Trophoblast cell (in vitro differentiated cells and primary cell): ENCODE results near the gene HEMK1.

ENCODE experiments used
- DNase-seq, 2 donors: peaks; one replicate each; pipeline ENCODE4 v3.0.0-alpha.2; 2016
- H2AFZ ChIP-seq: 2 replicates; pipeline ENCODE4 v1.6.1; 2013; ENCODE audit warnings: low read length, moderate library complexity, mild to moderate bottlenecking; ENCODE audit not compliant: insufficient read depth, poor library complexity
- H2AK5ac ChIP-seq: 2 replicates; pipeline ENCODE4 v1.6.1; 2013; ENCODE audit warnings: mild to moderate bottlenecking, low read length
- H2BK120ac ChIP-seq: 2 replicates; pipeline ENCODE4 v1.6.1; 2013; ENCODE audit warnings: low read length, mild to moderate bottlenecking, moderate library complexity; ENCODE audit not compliant: insufficient read depth, poor library complexity
- H2BK12ac ChIP-seq: 2 replicates; pipeline ENCODE4 v1.6.1; 2013; ENCODE audit warnings: mild to moderate bottlenecking, low read length, moderate library complexity
- H2BK5ac ChIP-seq: 2 replicates; pipeline ENCODE4 v1.6.1; 2013; ENCODE audit warnings: low read length, low read depth, moderate library complexity, mild to moderate bottlenecking; ENCODE audit not compliant: poor library complexity
- H3K14ac ChIP-seq: 2 replicates; pipeline ENCODE4 v1.6.1; 2013; ENCODE audit warnings: mild to moderate bottlenecking, low read length
- H3K18ac ChIP-seq: 2 replicates; pipeline ENCODE4 v1.6.1; 2013; ENCODE audit warnings: mild to moderate bottlenecking, low read length
- H3K23ac ChIP-seq: 2 replicates; pipeline ENCODE4 v1.6.1; 2013; ENCODE audit warnings: low read length
- H3K27ac ChIP-seq: 2 replicates; pipeline ENCODE4 v1.5.1; 2013; ENCODE audit warnings: low read depth, mild to moderate bottlenecking, inconsistent platforms, low read length, moderate library complexity
- H3K27me3 ChIP-seq: 2 replicates; pipeline ENCODE4 v1.6.1; 2013; ENCODE audit warnings: inconsistent platforms, mild to moderate bottlenecking, low read length, moderate library complexity; ENCODE audit not compliant: insufficient read depth
- H3K36me3 ChIP-seq, 2 experiments: 1 replicate in 1 of 2; 2 replicates in 1 of 2; pipeline ENCODE4 v1.6.1; 2013; ENCODE audit warnings: low read length in 2 of 2, mild to moderate bottlenecking in 2 of 2, moderate library complexity in 1 of 2; ENCODE audit not compliant: insufficient read depth in 2 of 2, control insufficient read depth in 1 of 2
- H3K4ac ChIP-seq: 2 replicates; pipeline ENCODE4 v1.6.1; 2013; ENCODE audit warnings: low read depth, mild to moderate bottlenecking, low read length, moderate library complexity
- H3K4me1 ChIP-seq, 2 experiments: 1 replicate in 1 of 2; 2 replicates in 1 of 2; pipeline ENCODE4 v1.6.1; 2013; ENCODE audit warnings: low read length in 2 of 2, mild to moderate bottlenecking in 2 of 2, moderate library complexity in 1 of 2; ENCODE audit not compliant: insufficient read depth in 2 of 2, control insufficient read depth in 1 of 2
- H3K4me2 ChIP-seq: 2 replicates; pipeline ENCODE4 v1.6.1; 2013; ENCODE audit warnings: inconsistent platforms, mild to moderate bottlenecking, low read length, moderate library complexity
- H3K4me3 ChIP-seq: 2 replicates; pipeline ENCODE4 v1.5.1; 2013; ENCODE audit warnings: mild to moderate bottlenecking, low read depth, low read length, inconsistent platforms
- H3K79me1 ChIP-seq: one replicate; pipeline ENCODE4 v1.6.1; 2013; ENCODE audit warnings: low read length
- H3K79me2 ChIP-seq: 2 replicates; pipeline ENCODE4 v1.6.1; 2013; ENCODE audit warnings: low read length, mild to moderate bottlenecking; ENCODE audit not compliant: control insufficient read depth, insufficient read depth, poor library complexity
- H3K9ac ChIP-seq: 2 replicates; pipeline ENCODE4 v1.6.1; 2013; ENCODE audit warnings: mild to moderate bottlenecking, low read length
- H3K9me3 ChIP-seq: 2 replicates; pipeline ENCODE4 v1.6.1; 2013; ENCODE audit warnings: low read depth, mild to moderate bottlenecking, control low read depth, inconsistent platforms, low read length; ENCODE audit not compliant: insufficient read depth
- H4K12ac ChIP-seq: 2 replicates; pipeline ENCODE4 v1.6.1; 2013; ENCODE audit warnings: low read depth, mild to moderate bottlenecking, low read length, moderate library complexity
- H4K8ac ChIP-seq: 2 replicates; pipeline ENCODE4 v1.6.1; 2013; ENCODE audit warnings: low read depth, mild to moderate bottlenecking, low read length, moderate library complexity
- H4K91ac ChIP-seq: one replicate; pipeline ENCODE4 v1.6.1; 2013; ENCODE audit warnings: low read depth, mild to moderate bottlenecking, low read length, moderate library complexity
- WGBS: extraction: QIAGEN DNeasy Blood & Tissue Kit; methylation state at CpG from one replicate; pipeline ENCODE4 v1.1.7; 2013; ENCODE audit warnings: missing lambda C conversion rate; ENCODE audit not compliant: insufficient read length, insufficient coverage; ENCODE audit errors: extremely low coverage; 5-methylcytosine and 5-hydroxymethylcytosine counted together

Gene HEMK1

DNA sequence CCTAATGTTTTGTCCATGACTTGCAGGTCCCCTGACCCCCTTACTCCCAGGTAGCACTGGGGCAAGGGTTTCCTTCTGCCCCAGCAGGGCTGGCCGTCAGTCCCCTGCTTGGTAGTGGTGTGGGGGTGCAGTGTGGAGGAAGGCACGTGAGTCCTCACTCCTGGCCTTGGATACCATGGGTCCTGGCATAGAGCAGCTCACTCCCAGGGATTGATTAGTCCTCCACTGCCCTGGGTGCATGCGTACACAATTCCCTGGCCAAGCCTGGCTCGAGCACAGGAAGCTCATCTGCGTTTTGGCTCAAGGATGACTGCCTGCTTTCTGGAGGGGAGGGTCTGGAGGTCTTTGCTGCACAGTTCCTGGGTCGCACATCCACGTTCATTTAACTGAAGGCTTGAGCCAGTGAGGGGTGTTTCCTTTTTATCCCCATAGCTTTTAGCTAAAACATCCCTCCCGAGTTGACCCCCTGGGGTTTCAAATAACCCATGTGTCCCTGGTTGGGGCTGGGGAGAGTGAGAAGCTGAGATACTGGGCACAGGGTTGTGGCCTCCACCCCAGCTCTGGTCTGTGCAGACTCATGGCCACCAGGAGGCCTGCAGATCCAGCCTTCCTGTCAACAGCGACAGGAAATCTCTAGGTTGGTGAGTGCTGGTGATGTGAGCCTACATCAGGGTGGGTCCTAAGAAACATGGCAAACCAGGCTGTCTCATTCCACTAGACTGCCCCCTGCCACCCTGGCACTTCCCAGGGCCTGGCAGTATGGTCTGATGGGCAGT, 11.5 kb downstream of the HEMK1 start:
- Histone ChIP-seq H3K4me3 (no peak overlapping the region), H4K12ac (no peak overlapping the region), H3K4me2 (no peak overlapping the region), H3K9me3 (no peaks in the 10 kb centered on the region), H3K27me3 (no peaks in the 10 kb centered on the region), H2BK120ac (no peak overlapping the region), H3K23ac (no peak overlapping the region), H2AFZ (no peak overlapping the region), H3K9ac (no peak overlapping the region), H4K8ac (no peak overlapping the region), H2AK5ac (no peak overlapping the region), H3K14ac (no peak overlapping the region), H3K18ac (no peak overlapping the region), H3K79me1 (peaks cover 10% of the 10 kb centered on the region), H3K27ac (no peak overlapping the region), H2BK12ac (no peak overlapping the region), H3K36me3 (peaks cover 16 to 37% of the 10 kb centered on the region in 2 experiments), H3K4me1 (peaks cover 10 to 11% of the 10 kb centered on the region in 2 experiments), H2BK5ac (no peak overlapping the region), H3K4ac (no peak overlapping the region), H4K91ac (no peak overlapping the region), H3K79me2 (peaks cover 3% of the 10 kb centered on the region)
- DNase-seq: no peak
- WGBS: no CpG with 5 or more reads among the region's 9 CpGs

DNA sequence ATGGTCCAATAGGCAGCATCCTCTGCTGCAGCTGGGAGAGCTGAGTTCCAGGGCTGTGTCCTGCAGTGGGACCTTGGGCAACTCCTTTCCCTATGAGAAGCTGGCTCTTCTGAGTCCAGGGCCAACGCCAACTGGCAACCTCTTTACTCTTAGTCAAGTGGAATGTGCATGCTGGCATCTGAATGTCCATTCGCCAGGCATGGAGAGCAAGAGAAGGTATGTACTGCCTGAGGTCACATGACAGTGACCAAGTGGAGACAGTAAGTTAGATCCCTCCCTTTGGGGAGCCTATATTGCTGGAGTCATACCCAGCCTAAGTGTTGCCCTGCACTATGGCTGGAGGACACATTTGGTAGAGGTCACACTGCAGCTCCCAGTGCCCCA, 12.1 kb downstream of the HEMK1 start:
- Histone ChIP-seq H3K79me2 (peaks cover 3% of the 10 kb centered on the region), H3K18ac (no peak overlapping the region), H3K4me2 (no peak overlapping the region)

DNA sequence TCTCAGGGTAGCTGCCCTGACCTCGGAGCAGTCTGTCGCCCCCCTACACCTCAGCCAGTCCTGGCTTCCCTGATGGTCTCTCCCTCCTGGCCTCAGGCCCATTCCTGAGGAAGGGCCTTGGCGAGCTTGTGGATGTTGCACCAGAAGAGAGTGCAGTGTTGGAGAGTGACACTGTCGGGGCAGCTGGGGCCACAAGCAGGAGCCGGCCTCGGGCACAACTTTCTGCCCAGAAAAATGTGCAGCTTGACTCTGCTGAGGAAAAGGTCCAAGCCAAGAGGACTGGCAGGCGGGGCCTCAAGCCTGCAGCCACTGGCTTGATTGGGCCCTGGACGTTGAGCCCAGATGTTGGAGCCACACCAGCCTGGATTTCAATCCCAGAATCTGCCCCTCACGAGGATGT, 12.8 kb downstream of the HEMK1 start:
- H3K27me3 ChIP-seq: no peaks in the 10 kb centered on the region
- no peak overlapping the region for H2BK12ac ChIP-seq
- H3K4ac ChIP-seq: no peak overlapping the region
- no peak overlapping the region for H4K12ac ChIP-seq
- H3K36me3 ChIP-seq: peaks cover 12 to 34% of the 10 kb centered on the region in 2 experiments
- no peak overlapping the region for H2BK5ac ChIP-seq
- WGBS: no CpG with 5 or more reads among the region's 9 CpGs
- peaks cover 10% of the 10 kb centered on the region for H3K79me1 ChIP-seq
- no peak overlapping the region for H2BK120ac ChIP-seq
- no peak overlapping the region for H2AK5ac ChIP-seq
- no peak overlapping the region for H4K91ac ChIP-seq
- peaks cover 10 to 11% of the 10 kb centered on the region in 2 experiments for H3K4me1 ChIP-seq
- no peak overlapping the region for H2AFZ ChIP-seq
- peaks cover 3% of the 10 kb centered on the region for H3K79me2 ChIP-seq
- no peak overlapping the region for H3K23ac ChIP-seq
- H3K9ac ChIP-seq: no peak overlapping the region
- H3K4me2 ChIP-seq: no peak overlapping the region
- no peaks in the 10 kb centered on the region for H3K9me3 ChIP-seq
- H3K14ac ChIP-seq: no peak overlapping the region
- no peak for DNase-seq
- H3K4me3 ChIP-seq: no peak overlapping the region
- H3K27ac ChIP-seq: no peak overlapping the region
- no peak overlapping the region for H4K8ac ChIP-seq
- H3K18ac ChIP-seq: no peak overlapping the region

More for the DNA sequence above, 12.1 kb downstream of the HEMK1 start:
- Histone ChIP-seq H3K9ac (no peak overlapping the region), H4K8ac (no peak overlapping the region), H3K27me3 (no peaks in the 10 kb centered on the region), H2AK5ac (no peak overlapping the region), H3K27ac (no peak overlapping the region), H2BK12ac (no peak overlapping the region), H4K91ac (no peak overlapping the region), H3K14ac (no peak overlapping the region), H2BK5ac (no peak overlapping the region), H3K79me1 (peaks cover 10% of the 10 kb centered on the region), H2BK120ac (no peak overlapping the region), H3K36me3 (peaks cover 16 to 37% of the 10 kb centered on the region in 2 experiments), H3K9me3 (no peaks in the 10 kb centered on the region), H3K4me3 (no peak overlapping the region), H3K4ac (no peak overlapping the region), H3K4me1 (peaks cover 10 to 11% of the 10 kb centered on the region in 2 experiments), H2AFZ (no peak overlapping the region), H3K23ac (no peak overlapping the region), H4K12ac (no peak overlapping the region)
- no CpG with 5 or more reads among the region's 2 CpGs for WGBS
- DNase-seq: no peak

DNA sequence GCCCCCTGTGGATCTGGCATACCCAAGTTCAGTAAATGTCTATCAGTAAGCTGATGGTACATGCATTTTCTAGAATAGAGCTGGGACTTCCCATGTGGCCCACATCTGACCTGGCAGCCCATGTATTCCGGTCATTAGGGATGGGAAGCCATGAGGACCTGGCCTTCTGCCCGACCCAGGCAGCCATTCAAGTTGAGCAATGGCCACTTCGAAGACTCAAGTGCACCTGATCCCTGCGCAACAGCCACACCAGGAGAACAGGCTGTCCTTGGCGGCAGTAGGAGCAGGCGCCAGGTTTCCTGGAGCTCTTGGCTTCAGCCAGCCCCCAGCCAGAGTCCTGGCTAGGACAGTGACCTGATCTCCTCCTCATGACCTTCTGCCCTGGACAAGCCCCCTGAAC, 14.6 kb downstream of the HEMK1 start:
- Histone ChIP-seq H3K4ac (no peak overlapping the region), H3K4me3 (no peak overlapping the region), H4K12ac (no peak overlapping the region), H2AK5ac (peak overlapping the region; percentile 76), H2AFZ (no peak overlapping the region), H3K23ac (no peak overlapping the region), H2BK12ac (peak overlapping the region; percentile 6), H3K36me3 (peaks cover 2 to 20% of the 10 kb centered on the region in 2 experiments), H2BK120ac (peak overlapping the region; percentile 43), H3K79me1 (peaks cover 10% of the 10 kb centered on the region), H3K18ac (peak overlapping the region; percentile 7), H3K27me3 (no peaks in the 10 kb centered on the region), H3K4me2 (no peak overlapping the region), H3K27ac (no peak overlapping the region), H2BK5ac (no peak overlapping the region), H4K8ac (peak overlapping the region; percentile 59), H3K14ac (no peak overlapping the region), H4K91ac (peak overlapping the region; percentile 56), H3K9me3 (no peaks in the 10 kb centered on the region), H3K4me1 (peaks cover 10 to 11% of the 10 kb centered on the region in 2 experiments), H3K9ac (no peak overlapping the region), H3K79me2 (peaks cover 3% of the 10 kb centered on the region)
- no peak for DNase-seq
- no CpG with 5 or more reads among the region's 6 CpGs for WGBS
